ENCODE data around the gene IQCN.

IQCN gene

GRCh38 chr19:18304458-18305310 lies 30.4 kb upstream of the IQCN start:
- DNase-seq: no peak

DNA sequence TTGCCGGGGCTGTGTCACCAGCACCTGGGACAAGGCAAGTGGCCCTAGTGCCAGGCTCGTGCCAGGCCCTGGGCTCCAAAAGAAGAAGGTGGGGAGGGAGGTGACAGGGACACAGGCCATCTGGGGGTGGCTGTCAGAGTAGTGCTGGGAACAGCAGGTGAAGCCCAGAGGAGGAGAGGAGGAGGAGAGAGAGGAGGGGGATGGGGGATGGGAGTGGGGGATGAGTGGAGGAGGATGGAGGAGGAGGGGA lies 29.9 kb upstream of the IQCN start:
- no peak for DNase-seq

- no peak for DNase-seq
Measured at GRCh38 chr19:18301718-18302111, 27.5 kb upstream of the IQCN start.

- DNase-seq: no peak
Measured at GRCh38 chr19:18300930-18301717, 26.9 kb upstream of the IQCN start.

DNA sequence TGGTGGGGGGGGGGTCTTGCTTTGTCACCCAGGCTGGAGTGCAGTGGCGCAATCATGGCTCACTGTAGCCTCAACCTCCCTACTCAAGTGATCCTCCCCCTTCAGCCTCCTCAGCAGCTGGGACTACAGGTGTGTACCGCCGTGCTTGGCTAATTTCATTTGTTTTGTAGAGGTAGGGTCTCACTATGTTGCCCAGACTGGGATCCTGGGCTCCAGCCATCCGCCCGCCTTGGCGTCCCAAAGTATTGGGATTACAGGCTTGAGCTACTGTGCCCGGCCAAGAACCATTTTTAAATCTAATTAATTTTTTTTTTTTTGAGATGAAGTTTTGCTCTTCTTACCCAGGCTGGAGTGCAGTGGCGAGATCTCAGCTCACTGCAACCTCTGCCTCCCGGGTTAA lies 25.4 kb upstream of the IQCN start:
- DNase-seq: no peak

- no peak for DNase-seq
Measured at GRCh38 chr19:18298601-18299000, 24.3 kb upstream of the IQCN start.

DNA sequence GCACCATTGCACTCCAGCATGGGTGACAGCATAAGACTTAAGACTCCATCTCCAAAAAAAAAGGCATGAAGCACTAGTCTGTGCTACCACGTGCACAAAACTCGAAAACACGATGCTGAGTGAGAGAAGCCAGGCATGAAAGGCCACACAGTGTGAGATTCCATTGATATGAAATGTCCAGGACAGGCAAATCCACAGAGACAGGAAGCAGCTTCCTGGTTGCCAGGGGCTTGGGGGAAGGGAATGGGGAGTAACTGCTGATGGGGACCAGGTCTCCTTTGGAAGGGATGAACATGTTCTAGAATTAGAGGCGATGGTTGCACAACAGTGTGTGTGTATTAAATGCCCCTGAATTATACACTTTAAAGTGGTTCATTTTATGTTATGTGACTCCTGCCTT lies 23.1 kb upstream of the IQCN start:
- DNase-seq: no peak

GRCh38 chr19:18295034-18295451 lies 20.8 kb upstream of the IQCN start:
- no peak for DNase-seq

DNA sequence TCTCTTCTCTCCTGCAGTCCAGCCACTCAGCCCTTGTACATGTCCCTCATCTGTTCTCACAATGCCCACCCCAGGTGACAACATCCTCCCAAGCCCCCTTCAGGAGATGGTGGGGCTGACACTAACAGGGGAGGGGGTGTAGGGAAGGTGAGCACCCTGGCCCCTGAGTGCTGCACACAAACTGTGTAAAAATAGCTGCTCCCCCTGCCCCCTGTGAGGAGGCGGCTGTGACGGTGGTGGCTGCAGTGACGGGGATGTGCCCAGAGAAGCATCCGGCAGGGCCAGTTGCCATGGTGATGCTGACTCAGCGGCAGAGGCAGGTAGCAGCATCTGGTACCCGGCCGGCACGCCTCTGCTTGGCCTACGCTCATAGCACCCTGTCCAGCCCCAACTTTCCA lies 20.2 kb upstream of the IQCN start:
- DNase-seq: peak; percentile 68

DNA sequence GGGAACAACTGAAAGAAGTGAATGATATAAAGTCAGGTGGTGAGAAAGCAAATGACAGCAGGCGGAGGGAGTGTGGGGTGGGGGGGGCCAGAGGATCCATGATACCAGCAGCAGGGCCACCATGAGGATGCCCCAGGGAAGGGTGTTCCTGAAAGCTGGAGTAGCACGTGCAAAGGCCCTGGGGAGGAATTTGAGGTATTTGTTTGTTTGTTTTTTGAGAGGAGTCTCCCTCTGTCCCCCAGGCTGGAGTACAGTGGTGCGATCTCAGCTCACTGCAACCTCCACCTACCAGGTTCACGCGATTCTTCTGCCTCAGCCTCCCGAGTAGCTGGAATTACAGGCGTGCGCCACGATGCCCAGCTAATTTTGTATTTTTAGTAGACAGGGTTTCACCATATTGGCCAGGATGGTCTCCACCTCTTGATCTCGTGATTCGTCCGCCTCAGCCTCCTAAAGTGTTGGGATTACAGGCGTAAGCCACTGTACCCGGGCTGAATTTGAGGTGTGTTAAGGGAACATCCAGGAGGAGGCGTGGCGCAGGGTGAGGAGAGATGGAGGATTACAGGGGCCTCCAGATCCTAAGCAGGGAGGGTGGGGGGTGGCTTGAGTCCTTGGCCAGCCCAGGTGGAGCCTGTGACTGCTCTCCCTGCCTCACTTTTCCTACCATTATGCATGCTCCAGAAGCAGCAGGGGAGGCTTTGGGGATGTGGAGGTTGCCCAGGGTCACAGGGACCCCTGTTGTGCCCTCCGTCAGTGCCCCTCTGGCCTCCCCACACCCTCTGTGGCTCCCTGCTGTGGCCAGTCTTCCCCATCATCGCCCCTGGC lies 19.6 kb upstream of the IQCN start:
- no peak for DNase-seq

GRCh38 chr19:18292810-18293641 lies 18.8 kb upstream of the IQCN start:
- peak; percentile 65 for DNase-seq

DNA sequence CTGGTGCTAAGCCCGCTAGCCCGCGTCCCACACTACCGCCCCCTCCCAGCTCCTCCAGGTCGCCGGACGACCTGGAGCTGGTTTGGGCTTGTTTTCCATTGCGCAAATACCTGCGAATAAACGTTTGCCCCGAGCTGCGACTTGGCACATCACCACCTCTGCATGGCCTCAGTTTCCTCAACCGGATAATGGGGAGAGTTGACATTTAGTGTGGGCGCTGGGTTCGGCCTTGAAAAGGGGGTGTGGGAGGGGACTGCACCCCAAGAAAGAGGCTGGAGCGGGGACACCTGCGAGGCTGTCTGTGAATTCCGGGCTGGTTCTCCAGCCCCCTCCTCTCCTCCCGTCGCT lies 18.2 kb upstream of the IQCN start:
- no peak for DNase-seq

DNA sequence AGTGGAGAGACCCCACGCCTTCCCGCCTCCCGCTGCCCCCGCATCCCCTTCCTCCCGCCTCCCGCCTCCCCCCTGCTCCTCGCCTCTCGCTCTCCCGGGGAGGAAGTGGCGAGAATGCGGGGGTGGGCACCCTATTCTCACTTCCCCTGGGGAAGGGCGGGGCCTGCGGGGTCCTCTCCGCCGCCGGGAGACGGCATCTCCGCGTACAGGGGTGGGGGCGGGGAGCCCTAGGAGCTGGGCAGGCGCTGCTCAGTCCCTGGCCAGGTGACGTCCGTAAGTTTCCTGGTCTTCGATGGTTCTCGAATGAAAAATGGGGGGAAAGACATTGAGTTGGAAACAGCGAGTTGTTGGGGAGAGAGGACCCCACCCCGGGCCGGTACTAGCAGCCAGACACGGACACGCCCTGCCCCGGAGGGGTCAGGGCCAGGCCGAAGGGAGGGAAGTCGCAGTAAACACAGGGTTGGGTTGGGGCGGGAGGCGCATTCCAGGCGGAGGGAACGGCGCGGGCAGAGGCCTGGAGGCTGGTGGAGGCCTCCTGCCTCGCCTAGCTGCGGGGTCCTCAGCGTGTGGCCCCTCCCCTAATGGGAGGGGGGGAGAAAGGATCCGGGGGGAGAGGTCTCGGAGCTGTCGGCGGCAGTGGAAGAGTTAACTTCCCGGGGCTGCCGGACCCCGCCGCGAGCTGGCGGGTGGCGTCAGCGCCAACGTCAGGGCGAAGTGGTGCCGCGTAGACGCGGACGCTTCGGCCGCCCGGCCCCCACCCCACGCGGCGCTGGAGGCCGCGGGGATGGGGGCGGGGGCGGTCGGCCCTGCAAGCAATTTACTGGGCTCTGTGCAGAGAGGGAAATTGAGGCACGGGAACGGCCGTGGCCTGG lies 17.6 kb upstream of the IQCN start:
- DNase-seq: peak; percentile 71

DNA sequence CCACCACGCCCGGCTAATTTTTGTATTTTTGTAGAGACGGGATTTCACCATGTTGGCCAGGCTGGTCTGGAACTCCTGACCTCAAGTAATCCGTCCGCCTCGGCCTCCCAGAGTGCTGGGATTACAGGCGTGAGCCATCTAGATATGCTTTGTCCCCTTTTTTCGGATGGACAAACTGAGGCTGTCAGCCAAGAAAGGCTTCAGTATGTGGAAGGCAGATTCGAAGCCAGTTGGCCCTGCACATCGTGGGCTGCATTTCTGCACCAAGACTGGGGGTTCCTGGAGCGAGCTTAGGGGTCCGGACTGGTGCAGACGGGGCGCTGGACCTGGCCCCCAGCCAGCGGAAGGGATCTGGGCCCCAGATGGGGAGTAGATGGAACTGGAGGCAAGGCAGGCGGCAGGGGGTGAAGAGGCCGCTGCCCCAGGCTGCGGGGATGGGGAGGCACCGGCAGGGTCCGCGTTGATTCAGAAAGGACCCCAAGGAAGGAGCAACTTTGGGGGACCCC lies 16.8 kb upstream of the IQCN start:
- no peak for DNase-seq

- DNase-seq: no peak
Measured at GRCh38 chr19:18290302-18291018, 16.2 kb upstream of the IQCN start.

DNA sequence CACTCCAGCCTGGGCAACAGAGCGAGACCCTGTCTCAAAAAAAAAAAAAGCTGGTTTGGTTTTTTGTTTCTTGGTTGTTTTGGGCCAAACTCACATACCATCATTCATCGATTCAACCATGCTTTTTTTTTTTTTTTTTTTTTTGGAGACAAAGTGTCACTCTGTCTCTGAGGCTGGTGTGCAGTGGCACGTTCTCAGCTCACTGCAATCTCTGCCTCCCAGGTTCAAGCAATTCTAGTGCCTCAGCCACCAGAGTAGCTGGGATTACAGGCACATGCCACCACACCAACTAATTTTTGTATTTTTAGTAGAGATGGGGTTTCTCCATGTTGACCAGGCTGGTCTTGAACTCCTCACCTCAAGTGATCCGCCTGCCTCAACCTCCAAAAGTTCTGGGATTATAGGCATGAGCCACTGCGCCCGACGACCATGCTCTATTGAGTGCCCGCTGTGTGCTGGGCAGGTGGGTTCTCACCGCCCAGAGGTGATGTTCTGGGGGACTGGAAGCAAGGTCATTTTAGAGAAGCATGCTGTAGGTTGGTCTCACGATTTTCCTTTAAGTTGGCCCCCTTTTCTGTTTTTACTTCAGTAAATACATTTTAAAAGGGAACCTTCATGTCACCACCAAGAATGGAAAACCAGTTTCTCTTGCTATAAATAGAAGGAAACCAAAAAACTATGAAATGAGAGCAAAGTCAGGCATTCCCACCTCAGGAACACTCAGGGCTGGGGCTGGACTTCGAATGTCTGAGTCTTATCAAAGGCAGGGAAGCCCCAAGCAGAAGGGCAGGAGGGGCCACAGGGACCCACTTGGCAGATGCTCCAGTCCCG lies 15.4 kb upstream of the IQCN start:
- DNase-seq: no peak

DNA sequence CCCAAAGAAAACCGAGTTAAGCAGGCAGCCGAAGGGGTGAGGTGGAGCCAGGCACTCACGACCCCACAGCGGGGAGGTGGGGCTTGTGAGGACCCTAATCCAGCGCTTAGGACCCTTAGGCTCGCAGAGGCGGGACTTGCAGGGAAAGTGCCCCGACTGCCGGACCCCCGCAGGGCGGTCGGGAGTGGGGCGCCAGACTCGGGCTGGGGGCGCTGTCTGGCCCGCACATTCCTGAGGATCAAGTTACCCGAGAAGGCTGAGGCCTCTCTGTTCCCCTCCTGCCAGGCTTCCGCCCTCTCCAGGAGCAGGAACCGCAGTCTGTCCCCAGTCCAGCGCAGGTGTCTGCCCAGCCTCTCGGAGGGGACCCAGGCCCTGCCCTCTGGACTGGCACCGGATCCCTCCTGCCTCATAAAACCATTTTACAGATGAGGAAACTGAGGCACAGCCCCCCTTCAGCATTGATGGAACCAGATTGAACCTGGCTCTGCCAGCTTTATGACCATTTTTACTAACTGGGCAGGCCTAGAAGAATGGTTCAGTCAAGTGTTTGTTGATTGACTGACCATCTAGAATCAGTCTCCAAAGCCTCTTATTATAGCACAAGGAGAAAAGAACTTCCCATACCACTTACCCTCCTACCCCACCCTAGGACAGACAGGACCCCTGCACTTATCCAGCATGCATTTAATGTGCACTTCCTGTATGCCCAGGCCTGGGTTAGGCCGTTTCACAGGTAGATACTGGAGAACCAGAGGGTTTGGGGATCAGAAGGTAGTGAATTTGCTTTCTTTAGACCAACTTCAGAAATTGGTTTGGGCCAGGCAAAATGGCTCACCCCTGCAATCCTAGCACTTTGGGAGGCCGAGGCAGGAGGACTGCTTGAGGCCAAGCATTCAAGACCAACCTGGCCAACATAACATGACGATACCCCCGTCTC lies 13.9 kb upstream of the IQCN start:
- DNase-seq: no peak

DNA sequence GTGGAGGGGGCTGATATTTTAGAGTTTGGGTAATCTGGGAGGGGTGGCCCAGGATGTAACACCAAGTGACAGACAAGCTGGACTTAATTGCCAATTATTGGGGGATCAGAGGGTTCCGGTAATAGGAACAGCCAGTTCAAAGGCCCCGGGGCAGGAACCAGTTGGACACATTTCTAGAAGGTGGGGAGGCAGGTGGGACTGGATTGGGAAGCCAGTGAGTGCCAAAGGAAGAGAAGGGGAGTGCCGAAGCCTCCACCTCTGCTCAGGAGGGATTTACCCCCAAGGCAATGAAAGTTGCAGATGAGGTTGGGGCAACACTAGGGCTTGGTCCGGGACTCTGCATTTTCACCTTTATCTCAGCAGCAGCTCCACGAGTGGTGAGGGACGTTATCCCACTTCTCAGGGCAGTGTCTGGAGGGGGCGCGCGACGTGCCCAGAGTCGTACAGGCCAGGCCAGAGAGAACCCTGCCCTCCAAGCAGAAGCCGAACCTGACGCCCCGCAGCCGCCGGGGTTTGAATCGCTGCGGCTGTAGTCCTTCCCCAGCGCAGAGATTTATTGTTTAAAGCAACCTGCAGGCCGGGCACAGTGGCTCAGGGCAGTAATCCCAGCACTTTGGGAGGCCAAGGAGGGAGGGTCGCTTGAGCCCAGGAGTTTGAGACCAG lies 12.9 kb upstream of the IQCN start:
- no peak for DNase-seq
